ENCODE data around the gene NEFH. TPM values are rescaled to one million over a fixed set of nuclear protein-coding genes. Genes with fewer than 3 reads are reported as not detected.
"Not testable (repeated sequence)": the region's sequence is repeated elsewhere in the genome, so short reads cannot be mapped to it uniquely, and the experiment has no call there.

NEFH gene
- total RNA-seq, 1 donor from 2014 or later, result 8.4 TPM

GRCh38 chr22:29485448-29485847 lies 5.4 kb downstream of the NEFH start:
- Mint-ChIP-seq H3K27ac (no peak overlapping the region), H3K4me1 (ENCODE audit: low read depth) (peaks cover 6% of the 10 kb centered on the region), H3K4me3 (no peak overlapping the region), H3K9me3 (no peaks in the 10 kb centered on the region), H3K27me3 (ENCODE audit: insufficient read depth) (peaks cover 19% of the 10 kb centered on the region), H3K36me3 (ENCODE audit: low read depth) (peaks cover 2% of the 10 kb centered on the region)
- intact Hi-C loops (cut with micrococcal nuclease), result no loop called here
- no peak for DNase-seq (ENCODE audit: low spot score)

- H3K4me3 Mint-ChIP-seq, result no peak overlapping the region
- intact Hi-C loops (cut with micrococcal nuclease), result no loop called here
- no peak overlapping the region for H3K27ac Mint-ChIP-seq
- H3K4me1 Mint-ChIP-seq (ENCODE audit: low read depth), result no peaks in the 10 kb centered on the region
- DNase-seq (ENCODE audit: low spot score), result no peak
- H3K27me3 Mint-ChIP-seq (ENCODE audit: insufficient read depth), result peaks cover 6% of the 10 kb centered on the region
- no peaks in the 10 kb centered on the region for H3K9me3 Mint-ChIP-seq
- peaks cover 2% of the 10 kb centered on the region for H3K36me3 Mint-ChIP-seq (ENCODE audit: low read depth)
These were observed 7.5 kb downstream of the NEFH start for GRCh38 chr22:29487426-29487986.

GRCh38 chr22:29489127-29489780 lies 9.2 kb downstream of the NEFH start:
- H3K4me1 Mint-ChIP-seq (ENCODE audit: low read depth); DNase-seq (ENCODE audit: low spot score); intact Hi-C loops (cut with micrococcal nuclease); H3K9me3 Mint-ChIP-seq; H3K27me3 Mint-ChIP-seq (ENCODE audit: insufficient read depth); H3K36me3 Mint-ChIP-seq (ENCODE audit: low read depth); H3K27ac Mint-ChIP-seq; H3K4me3 Mint-ChIP-seq: not testable (repeated sequence)

- H3K4me3 Mint-ChIP-seq, result no peak overlapping the region
- intact Hi-C loops (cut with micrococcal nuclease), result no loop called here
These were observed 11.0 kb downstream of the NEFH start for GRCh38 chr22:29491012-29491411.

GRCh38 chr22:29493636-29494035 lies 13.6 kb downstream of the NEFH start:
- intact Hi-C loops (cut with micrococcal nuclease), result no loop called here
- no peak for DNase-seq (ENCODE audit: low spot score)
- Mint-ChIP-seq H3K4me3 (no peak overlapping the region), H3K4me1 (ENCODE audit: low read depth) (no peaks in the 10 kb centered on the region), H3K36me3 (ENCODE audit: low read depth) (peaks cover 13% of the 10 kb centered on the region), H3K27me3 (ENCODE audit: insufficient read depth) (peaks cover 2% of the 10 kb centered on the region), H3K27ac (no peak overlapping the region), H3K9me3 (peaks cover 9% of the 10 kb centered on the region)

More at GRCh38 chr22:29491012-29491411, 11.0 kb downstream of the NEFH start:
- Mint-ChIP-seq H3K4me1 (ENCODE audit: low read depth) (no peaks in the 10 kb centered on the region), H3K9me3 (peaks cover 9% of the 10 kb centered on the region), H3K36me3 (ENCODE audit: low read depth) (peaks cover 13% of the 10 kb centered on the region), H3K27me3 (ENCODE audit: insufficient read depth) (peaks cover 2% of the 10 kb centered on the region), H3K27ac (no peak overlapping the region)
- no peak for DNase-seq (ENCODE audit: low spot score)

- Mint-ChIP-seq H3K27ac (no peak overlapping the region), H3K9me3 (peaks cover 3% of the 10 kb centered on the region), H3K36me3 (ENCODE audit: low read depth) (peaks cover 11% of the 10 kb centered on the region), H3K4me1 (ENCODE audit: low read depth) (no peaks in the 10 kb centered on the region), H3K27me3 (ENCODE audit: insufficient read depth) (no peaks in the 10 kb centered on the region), H3K4me3 (no peak overlapping the region)
- intact Hi-C loops (cut with micrococcal nuclease), result no loop called here
- DNase-seq (ENCODE audit: low spot score), result no peak
These were observed 19.8 kb downstream of the NEFH start for GRCh38 chr22:29499852-29500251.

GRCh38 chr22:29503811-29504372 lies 23.9 kb downstream of the NEFH start:
- no peak for DNase-seq (ENCODE audit: low spot score)
- H3K27ac Mint-ChIP-seq, result no peak overlapping the region
- no peaks in the 10 kb centered on the region for H3K27me3 Mint-ChIP-seq (ENCODE audit: insufficient read depth)
- intact Hi-C loops (cut with micrococcal nuclease), result no loop called here
- no peak overlapping the region for H3K4me3 Mint-ChIP-seq
- no peaks in the 10 kb centered on the region for H3K9me3 Mint-ChIP-seq
- H3K4me1 Mint-ChIP-seq (ENCODE audit: low read depth), result no peaks in the 10 kb centered on the region
- H3K36me3 Mint-ChIP-seq (ENCODE audit: low read depth), result peaks cover 23% of the 10 kb centered on the region

- Mint-ChIP-seq H3K9me3 (no peaks in the 10 kb centered on the region), H3K4me3 (no peak overlapping the region), H3K36me3 (ENCODE audit: low read depth) (peaks cover 35% of the 10 kb centered on the region), H3K27ac (no peak overlapping the region), H3K27me3 (ENCODE audit: insufficient read depth) (no peaks in the 10 kb centered on the region), H3K4me1 (ENCODE audit: low read depth) (peaks cover 10% of the 10 kb centered on the region)
- DNase-seq (ENCODE audit: low spot score), result no peak
- intact Hi-C loops (cut with micrococcal nuclease), result no loop called here
These were observed 29.3 kb downstream of the NEFH start for GRCh38 chr22:29509298-29509697.

GRCh38 chr22:29509815-29510214 lies 29.8 kb downstream of the NEFH start:
- no peaks in the 10 kb centered on the region for H3K9me3 Mint-ChIP-seq
- no peaks in the 10 kb centered on the region for H3K27me3 Mint-ChIP-seq (ENCODE audit: insufficient read depth)
- H3K36me3 Mint-ChIP-seq (ENCODE audit: low read depth), result peaks cover 35% of the 10 kb centered on the region
- peak overlapping the region; percentile 0 for H3K27ac Mint-ChIP-seq
- no peak for DNase-seq (ENCODE audit: low spot score)
- intact Hi-C loops (cut with micrococcal nuclease), result no loop called here
- peaks cover 10% of the 10 kb centered on the region for H3K4me1 Mint-ChIP-seq (ENCODE audit: low read depth)
- no peak overlapping the region for H3K4me3 Mint-ChIP-seq

- no peaks in the 10 kb centered on the region for H3K27me3 Mint-ChIP-seq (ENCODE audit: insufficient read depth)
- no peak overlapping the region for H3K4me3 Mint-ChIP-seq
- intact Hi-C loops (cut with micrococcal nuclease), result no loop called here
- H3K4me1 Mint-ChIP-seq (ENCODE audit: low read depth), result peaks cover 10% of the 10 kb centered on the region
- DNase-seq (ENCODE audit: low spot score), result no peak
- peaks cover 35% of the 10 kb centered on the region for H3K36me3 Mint-ChIP-seq (ENCODE audit: low read depth)
- H3K9me3 Mint-ChIP-seq, result no peaks in the 10 kb centered on the region
- H3K27ac Mint-ChIP-seq, result peak overlapping the region; percentile 50
These were observed 30.5 kb downstream of the NEFH start for GRCh38 chr22:29510542-29510941.

GRCh38 chr22:29511126-29511862 lies 31.3 kb downstream of the NEFH start:
- H3K27me3 Mint-ChIP-seq (ENCODE audit: insufficient read depth), result no peaks in the 10 kb centered on the region
- H3K4me3 Mint-ChIP-seq, result no peak overlapping the region
- peaks cover 10% of the 10 kb centered on the region for H3K4me1 Mint-ChIP-seq (ENCODE audit: low read depth)
- H3K9me3 Mint-ChIP-seq, result no peaks in the 10 kb centered on the region
- intact Hi-C loops (cut with micrococcal nuclease), result no loop called here
- peak overlapping the region; percentile 7 for H3K27ac Mint-ChIP-seq
- H3K36me3 Mint-ChIP-seq (ENCODE audit: low read depth), result peaks cover 42% of the 10 kb centered on the region
- DNase-seq (ENCODE audit: low spot score), result no peak

GRCh38 chr22:29512031-29512430 lies 32.0 kb downstream of the NEFH start:
- H3K36me3 Mint-ChIP-seq (ENCODE audit: low read depth), result peaks cover 39% of the 10 kb centered on the region
- no peaks in the 10 kb centered on the region for H3K27me3 Mint-ChIP-seq (ENCODE audit: insufficient read depth)
- DNase-seq (ENCODE audit: low spot score), result no peak
- H3K4me3 Mint-ChIP-seq, result no peak overlapping the region
- intact Hi-C loops (cut with micrococcal nuclease), result no loop called here
- no peak overlapping the region for H3K27ac Mint-ChIP-seq
- H3K9me3 Mint-ChIP-seq, result no peaks in the 10 kb centered on the region
- peaks cover 10% of the 10 kb centered on the region for H3K4me1 Mint-ChIP-seq (ENCODE audit: low read depth)

Data from activated T-helper 1 cell treated with anti-CD3 and anti-CD28 coated beads, Interleukin-12 subunit alpha, Interleukin-12 subunit beta, Interleukin-2, Interleukin-4 antibody, amounts not matched to agents 30 ng/mL and 10 ng/mL and 1 ng/mL, durations not matched to agents 14 hours and 24 hours and 36 hours (primary cell).